ENCODE data around the gene BDKRB1.

GRCh38 chr14:96274122-96274521 lies 18.1 kb downstream of the BDKRB1 start:
- no peak for TF ChIP-seq POLR2A (IDR thresholded peaks at IDR 0.05)
- no peak for TF ChIP-seq CTCF (IDR thresholded peaks at IDR 0.05 in 8 of 11, conservative IDR thresholded peaks at IDR 0.05 in 3 of 11)
- TF ChIP-seq POLR2AphosphoS5 (IDR thresholded peaks at IDR 0.05): no peak
